Thyroid gland (tissue), 4 donors: Measurements from ENCODE around the gene MTMR12. TPM values are rescaled to one million over a fixed set of nuclear protein-coding genes. Genes with fewer than 3 reads are reported as not detected.

Experiments used
- DNase-seq, 2 donors: peaks; one replicate each; pipeline ENCODE4 v3.0.0-alpha.2; 2019
- H3K27ac ChIP-seq, 3 donors: fragments of 200-600 bp; sonication (generic); 1 replicate in 2 of 3; 2 replicates in 1 of 3; pipeline ENCODE4 v1.5.1; 2016 to 2019; ENCODE audit warnings: mild to moderate bottlenecking in 1 of 3, moderate library complexity in 1 of 3
- H3K27me3 ChIP-seq: fragments of 200-600 bp; sonication (generic); one replicate; pipeline ENCODE4 v1.5.1; 2019
- H3K36me3 ChIP-seq, 2 donors: fragments of 200-600 bp; sonication (generic); one replicate each; pipeline ENCODE4 v1.5.1; 2016 to 2019
- H3K4me1 ChIP-seq, 2 donors: fragments of 200-600 bp; sonication (generic); one replicate each; pipeline ENCODE4 v1.5.1; 2017 to 2019
- H3K4me3 ChIP-seq, 3 donors: fragments of 200-600 bp; sonication (generic); replicated peaks in 1 of 3; 1 replicate in 2 of 3; 2 replicates in 1 of 3; pipeline ENCODE4 v1.5.1; 2016; ENCODE audit warnings: mild to moderate bottlenecking in 1 of 3
- H3K9me3 ChIP-seq: fragments of 200-600 bp; sonication (generic); one replicate; pipeline ENCODE4 v1.5.1; 2017
- CTCF ChIP-seq, 6 experiments: fragments of 200-600 bp in 3 of 6; fragments of 450-650 bp in 3 of 6; sonication (generic) in 3 of 6; IDR thresholded peaks; one replicate each; pipeline ENCODE4 v1.5.1; 2016 to 2019; ENCODE audit warnings: antibody characterized with exemption in 6 of 6, mild to moderate bottlenecking in 2 of 6, inconsistent platforms in 1 of 6, moderate library complexity in 1 of 6
- POLR2A ChIP-seq, 2 donors: fragments of 450-650 bp; IDR thresholded peaks; one replicate each; pipeline ENCODE4 v1.6.1; 2017; ENCODE audit warnings: antibody characterized with exemption in 2 of 2, mild to moderate bottlenecking in 2 of 2, moderate library complexity in 1 of 2
- whole genome bisulfite sequencing, 2 donors: methylation state at CpG; one replicate each; pipeline ENCODE4 v1.1.5; 2017; 5-methylcytosine and 5-hydroxymethylcytosine counted together
- intact Hi-C: fragments of 100-400 bp; cut with DNase I; formaldehyde crosslinking; loops from one replicate; pipeline ENCODE4 v1.15.1; 2023
- total RNA-seq, 4 donors: library from RNA; depleted of rRNA; stranded (reverse); fragments of >200 nt; gene quantifications; one replicate each; pipeline ENCODE4 v1.2.3, GENCODE V29; 2016

Gene MTMR12
- total RNA-seq, 4 donors from 2014 or later: 28.9 to 45.3 (median 37.3) TPM

GRCh38 chr5:32303755-32304120, 9.0 kb downstream of the MTMR12 start:
- H3K27ac ChIP-seq: no peak overlapping the region
- 97 to 100% methylated on average over 6 of the region's 6 CpGs for WGBS, 2 donors
- no peak overlapping the region for H3K4me3 ChIP-seq
- intact Hi-C loops: no loop called here
- no peak for DNase-seq
- H3K27me3 ChIP-seq: no peaks in the 10 kb centered on the region
- TF ChIP-seq CTCF (IDR thresholded peaks at IDR 0.05) (no peak), POLR2A (IDR thresholded peaks at IDR 0.05) (no peak)
- H3K36me3 ChIP-seq: no peaks in the 10 kb centered on the region
- no peaks in the 10 kb centered on the region for H3K9me3 ChIP-seq
- H3K4me1 ChIP-seq: peaks cover 10 to 35% of the 10 kb centered on the region in 2 donors

- WGBS, 2 donors: 83 to 87% methylated on average over 7 of the region's 7 CpGs
- no peak overlapping the region for H3K27ac ChIP-seq
- H3K27me3 ChIP-seq: no peaks in the 10 kb centered on the region
- H3K4me1 ChIP-seq: peaks cover 6 to 33% of the 10 kb centered on the region in 2 donors
- DNase-seq: no peak
- no peaks in the 10 kb centered on the region for H3K36me3 ChIP-seq
- intact Hi-C loops: no loop called here
- no peak overlapping the region for H3K4me3 ChIP-seq
- H3K9me3 ChIP-seq: no peaks in the 10 kb centered on the region
- TF ChIP-seq POLR2A (IDR thresholded peaks at IDR 0.05) (no peak), CTCF (IDR thresholded peaks at IDR 0.05) (no peak)
Measured at GRCh38 chr5:32302835-32303754, 9.6 kb downstream of the MTMR12 start.

GRCh38 chr5:32301891-32302290, 10.8 kb downstream of the MTMR12 start:
- Histone ChIP-seq H3K36me3 (no peaks in the 10 kb centered on the region), H3K9me3 (no peaks in the 10 kb centered on the region), H3K27ac (no peak overlapping the region), H3K4me3 (no peak overlapping the region), H3K4me1 (peaks cover 15 to 33% of the 10 kb centered on the region in 2 donors), H3K27me3 (no peaks in the 10 kb centered on the region)
- WGBS, 2 donors: 90% methylated on average over 2 of the region's 2 CpGs
- TF ChIP-seq POLR2A (IDR thresholded peaks at IDR 0.05): no peak
- TF ChIP-seq CTCF (IDR thresholded peaks at IDR 0.05): no peak
- intact Hi-C loops: no loop called here
- no peak for DNase-seq

- Histone ChIP-seq H3K4me1 (peaks cover 15 to 33% of the 10 kb centered on the region in 2 donors), H3K27ac (no peak overlapping the region), H3K9me3 (no peaks in the 10 kb centered on the region), H3K36me3 (no peaks in the 10 kb centered on the region), H3K4me3 (no peak overlapping the region), H3K27me3 (no peaks in the 10 kb centered on the region)
- no peak for DNase-seq
- intact Hi-C loops: no loop called here
- TF ChIP-seq CTCF (IDR thresholded peaks at IDR 0.05) (no peak), POLR2A (IDR thresholded peaks at IDR 0.05) (no peak)
- 97 to 98% methylated on average over 4 of the region's 4 CpGs for WGBS, 2 donors
Measured at GRCh38 chr5:32299059-32299677, 13.6 kb downstream of the MTMR12 start.

- Histone ChIP-seq H3K4me1 (peaks cover 15 to 29% of the 10 kb centered on the region in 2 donors), H3K27ac (no peak overlapping the region), H3K36me3 (no peaks in the 10 kb centered on the region), H3K4me3 (no peak overlapping the region), H3K9me3 (no peaks in the 10 kb centered on the region), H3K27me3 (no peaks in the 10 kb centered on the region)
- intact Hi-C loops: no loop called here
- TF ChIP-seq POLR2A (IDR thresholded peaks at IDR 0.05): no peak
- TF ChIP-seq CTCF (IDR thresholded peaks at IDR 0.05): no peak
- WGBS, 2 donors: 54 to 60% methylated on average over 5 of the region's 5 CpGs
- DNase-seq: no peak
Measured at GRCh38 chr5:32298059-32298415, 14.7 kb downstream of the MTMR12 start.
